Endothelial cell of umbilical vein (primary cell): ENCODE measurements around the gene OR2B2. TPM values are rescaled to one million over a fixed set of nuclear protein-coding genes. Genes with fewer than 3 reads are reported as not detected.

ENCODE experiments used
- BruUV-seq: library from RNA; stranded (reverse); fragments of 400-500 nt; replicated peaks from 2 replicates; lab custom pipeline; 2021; lab: Mats Ljungman, UMichigan
- CTCF ChIA-PET: fragments of 300-600, 350-600 bp; sonication (Branson Sonifier 250); formaldehyde crosslinking; loops from one replicate; lab custom pipeline; 2021; ENCODE audit warnings: antibody characterized with exemption, inconsistent platforms; lab: Charles Lee
- POLR2A ChIA-PET: fragments of 300-600, 350-600 bp; sonication (Branson Sonifier 250); formaldehyde crosslinking; loops from one replicate; lab custom pipeline; 2021; ENCODE audit warnings: antibody characterized with exemption, inconsistent platforms; lab: Charles Lee
- DNase-seq: peaks from one replicate; pipeline ENCODE4 v3.0.0-alpha.2; 2011; ENCODE audit warnings: low read depth, low spot score
- FAIRE-seq: peaks from 2 replicates; lab custom pipeline; 2011; peaks lifted over from hg19 to GRCh38; lab: Jason Lieb, UNC
- H2AFZ ChIP-seq: 2 replicates; pipeline ENCODE4 v1.6.0; 2012; ENCODE audit warnings: low read depth, low read length, control low read depth, inconsistent platforms
- H3K27ac ChIP-seq: 2 replicates; pipeline ENCODE4 v1.5.1; 2011; ENCODE audit warnings: low read depth, mild to moderate bottlenecking, control low read depth, low read length, moderate library complexity; ENCODE audit not compliant: insufficient read depth
- H3K27me3 ChIP-seq, 2 experiments: 2 replicates each; pipeline versions ENCODE4 v1.6.0 to v1.6.1; 2011; ENCODE audit warnings: low read length in 2 of 2, mixed read lengths in 1 of 2; ENCODE audit not compliant: control insufficient read depth in 2 of 2, insufficient read depth in 2 of 2
- H3K36me3 ChIP-seq, 2 experiments: 2 replicates in 1 of 2; 3 replicates in 1 of 2; pipeline ENCODE4 v1.5.1; 2011; ENCODE audit warnings: low read length in 2 of 2, mild to moderate bottlenecking in 1 of 2, moderate library complexity in 1 of 2; ENCODE audit not compliant: control insufficient read depth in 2 of 2, insufficient read depth in 2 of 2; ENCODE audit errors: extremely low read depth in 1 of 2
- H3K4me1 ChIP-seq: 3 replicates; pipeline ENCODE4 v1.5.1; 2011; ENCODE audit warnings: mild to moderate bottlenecking, low read length; ENCODE audit not compliant: control insufficient read depth, insufficient read depth; ENCODE audit errors: extremely low read depth
- H3K4me2 ChIP-seq: 2 replicates; pipeline ENCODE4 v1.6.1; 2011; ENCODE audit warnings: low read length, control low read depth, mixed read lengths; ENCODE audit not compliant: insufficient read depth
- H3K4me3 ChIP-seq, 3 experiments: fragments of 200-600 bp in 1 of 3; sonication (generic), shearing (Covaris generic) in 1 of 3; replicated peaks in 1 of 3; 2 replicates each; pipeline ENCODE4 v1.5.1; 2011 to 2016; ENCODE audit warnings: control low read depth in 3 of 3, low read length in 3 of 3, mild to moderate bottlenecking in 2 of 3, inconsistent platforms in 1 of 3, low read depth in 1 of 3, moderate library complexity in 1 of 3; ENCODE audit not compliant: insufficient read depth in 1 of 3
- H3K79me2 ChIP-seq: 2 replicates; pipeline ENCODE4 v1.6.0; 2012; ENCODE audit warnings: low read length, inconsistent platforms; ENCODE audit not compliant: control insufficient read depth, insufficient read depth
- H3K9ac ChIP-seq: replicated peaks from 2 replicates; pipeline ENCODE3; 2011; ENCODE audit warnings: low read length, control low read depth; ENCODE audit not compliant: insufficient read depth; ENCODE audit errors: extremely low read depth
- H3K9me1 ChIP-seq: replicated peaks from 3 replicates; pipeline ENCODE4 v1.6.0; 2011; ENCODE audit warnings: mild to moderate bottlenecking, low read length; ENCODE audit not compliant: control insufficient read depth, insufficient read depth; ENCODE audit errors: extremely low read depth
- H3K9me3 ChIP-seq: replicated peaks from 2 replicates; pipeline ENCODE4 v1.5.1; 2012; ENCODE audit warnings: low read length, inconsistent platforms; ENCODE audit not compliant: control insufficient read depth, insufficient read depth
- H4K20me1 ChIP-seq: replicated peaks from 2 replicates; pipeline ENCODE3; 2011; ENCODE audit warnings: mild to moderate bottlenecking, low read length; ENCODE audit not compliant: control insufficient read depth, insufficient read depth; ENCODE audit errors: extremely low read depth
- CTCF ChIP-seq, 2 donors: IDR thresholded peaks; 1 replicate in 1 of 2; 2 replicates in 1 of 2; pipeline ENCODE4 v1.5.1; 2011; ENCODE audit warnings: low read length in 2 of 2, mild to moderate bottlenecking in 2 of 2, moderate library complexity in 2 of 2, control low read depth in 1 of 2, inconsistent platforms in 1 of 2, low read depth in 1 of 2; ENCODE audit not compliant: insufficient read depth in 1 of 2; ENCODE audit errors: extremely low read depth in 1 of 2
- EZH2 ChIP-seq: IDR thresholded peaks from 2 replicates; pipeline ENCODE4 v1.6.1; 2012; ENCODE audit warnings: borderline replicate concordance, low read depth, mild to moderate bottlenecking, moderate library complexity, low read length, inconsistent platforms; ENCODE audit not compliant: severe bottlenecking
- GATA2 ChIP-seq: IDR thresholded peaks from 2 replicates; pipeline ENCODE4 v1.7.0; 2011; ENCODE audit warnings: low read depth, mild to moderate bottlenecking, moderate library complexity, mixed read lengths, low read length; ENCODE audit not compliant: insufficient read length, insufficient read depth
- MYC ChIP-seq: IDR thresholded peaks from one replicate; pipeline ENCODE4 v1.6.1; 2011; ENCODE audit warnings: mild to moderate bottlenecking, low read depth, low read length
- POLR2AphosphoS5 ChIP-seq: IDR thresholded peaks from 2 replicates; pipeline ENCODE4 v1.6.1; 2012; ENCODE audit warnings: low read depth, mild to moderate bottlenecking, control low read depth, low read length, moderate library complexity; ENCODE audit not compliant: insufficient read depth
- dilution Hi-C: fragments of 300-500 bp; cut with MboI; formaldehyde crosslinking; loops from one replicate; pipeline ENCODE4 v1.15.0; 2019; ENCODE audit warnings: low sequenced_read_pairs; ENCODE audit not compliant: extremely low pct_ligation_motif_present
- intact Hi-C: fragments of 100-400 bp; cut with micrococcal nuclease; formaldehyde crosslinking; loops from one replicate; pipeline ENCODE4 v1.10.0; 2022
- polyA plus RNA-seq, 4 experiments: library from polyadenylated mRNA; depleted of rRNA in 3 of 4; stranded (reverse) in 3 of 4; unstranded in 1 of 4; fragments of >200 nt; gene quantifications; 2 replicates each; pipeline versions ENCODE4 v1.2.1 to v1.2.3, GENCODE V29; 2011 to 2012; ENCODE audit warnings: missing spikeins in 1 of 4
- total RNA-seq: library from RNA; stranded (reverse); gene quantifications from 2 replicates; pipeline ENCODE4 v1.2.3, GENCODE V29; 2021

OR2B2 gene
- total and polyA plus RNA-seq, 2 donors (not counting 3 experiments of a cell fraction or from before 2014, with no cell fraction given) = not detected

GRCh38 chr6:27893836-27894807 lies 18.1 kb downstream of the OR2B2 start:
- peak overlapping the region; percentile 98 for H2AFZ ChIP-seq
- H3K27ac ChIP-seq = peak overlapping the region; percentile 94
- no peaks in the 10 kb centered on the region for H4K20me1 ChIP-seq
- no peaks in the 10 kb centered on the region for H3K9me3 ChIP-seq
- H3K4me2 ChIP-seq = peak overlapping the region; percentile 92
- TF ChIP-seq MYC (no peak), EZH2 (no peak), GATA2 (peak; percentile 44), CTCF (IDR thresholded peaks at IDR 0.05; ENCODE audit: extremely low read depth in 1 of 2, insufficient read depth in 1 of 2, low read depth in 1 of 2, low read length in 2 of 2) (no peak), POLR2AphosphoS5 (no peak)
- peaks cover 22% of the 10 kb centered on the region for H3K4me1 ChIP-seq
- H3K4me3 ChIP-seq = peak overlapping the region; percentile 65 to 98 (median 86)
- ChIA-PET POLR2A (interaction anchor here (0.7 to 5.8 kb wide), 15 partner anchors 22 to 1872 kb away, joined by 3 to 130 read pairs (median 6); a partner anchor contains a TSS), CTCF (interaction anchor here (0.6 to 6.3 kb wide), 36 partner anchors 11 to 1868 kb away, joined by 3 to 210 read pairs (median 9); partner anchors contain the start of gene ZNF184)
- intact Hi-C loops (loop anchor here (1.0 to 10.0 kb wide), 10 partner anchors 21 to 1862 kb away; partner anchors contain the start of gene ABT1), dilution Hi-C loops (loop anchor here (5.0 kb wide), 1 partner anchor 72 kb away; a partner anchor contains a TSS)
- no TSS peak for BruUV-seq
- FAIRE-seq (peak; percentile 93), DNase-seq (peak; percentile 92)
- no peaks in the 10 kb centered on the region for H3K36me3 ChIP-seq
- H3K9ac ChIP-seq = peak overlapping the region; percentile 94
- H3K79me2 ChIP-seq = no peaks in the 10 kb centered on the region
- no peaks in the 10 kb centered on the region for H3K9me1 ChIP-seq
- no peaks in the 10 kb centered on the region for H3K27me3 ChIP-seq
